Measurements from ENCODE around the gene LDHAL6A.
A peak's percentile ranks its signal among the peaks of the same experiment; 100 is the strongest.

The LDHAL6A gene

GRCh38 chr11:18490736-18491485 lies 35.3 kb downstream of the LDHAL6A start:
- no peak for DNase-seq

GRCh38 chr11:18491924-18492323 lies 36.3 kb downstream of the LDHAL6A start:
- DNase-seq: no peak

- DNase-seq: no peak
These were observed 37.2 kb downstream of the LDHAL6A start for GRCh38 chr11:18492888-18493287.

GRCh38 chr11:18493310-18493709 lies 37.7 kb downstream of the LDHAL6A start:
- no peak for DNase-seq

GRCh38 chr11:18495271-18495670 lies 39.6 kb downstream of the LDHAL6A start:
- no peak for DNase-seq

- DNase-seq: no peak
These were observed 40.0 kb downstream of the LDHAL6A start for GRCh38 chr11:18495703-18496102.

GRCh38 chr11:18498039-18498438 lies 42.4 kb downstream of the LDHAL6A start:
- no peak for DNase-seq

- no peak for DNase-seq
These were observed 46.0 kb downstream of the LDHAL6A start for GRCh38 chr11:18501629-18502028.

- no peak for DNase-seq
These were observed 46.7 kb downstream of the LDHAL6A start for GRCh38 chr11:18502352-18502751.

- DNase-seq: no peak
These were observed 65.5 kb downstream of the LDHAL6A start for GRCh38 chr11:18521122-18521521.

GRCh38 chr11:18522388-18522787 lies 66.7 kb downstream of the LDHAL6A start:
- no peak for DNase-seq

- no peak for DNase-seq
These were observed 67.4 kb downstream of the LDHAL6A start for GRCh38 chr11:18523084-18523483.

GRCh38 chr11:18524248-18524647 lies 68.6 kb downstream of the LDHAL6A start:
- no peak for DNase-seq

- no peak for DNase-seq
These were observed 70.5 kb downstream of the LDHAL6A start for GRCh38 chr11:18526130-18526520.

- peak; percentile 94 for DNase-seq
These were observed 71.1 kb downstream of the LDHAL6A start, which contains the start of gene TSG101 for GRCh38 chr11:18526521-18527296. Gene TSG101 (minus strand): TSS chr11:18526942. CDS start chr11:18526816, 126 bp downstream.

- DNase-seq: peak; percentile 46
These were observed 71.9 kb downstream of the LDHAL6A start for GRCh38 chr11:18527512-18527911.

Data from EL (cell line).